Placental epithelial cell (primary cell): ENCODE measurements around the gene NR2C2. TPM values are rescaled to one million over a fixed set of nuclear protein-coding genes. Genes with fewer than 3 reads are reported as not detected.

Experiments used
- total RNA-seq: library from RNA; depleted of rRNA; stranded (reverse); fragments of >200 nt; gene quantifications from 2 replicates; pipeline ENCODE4 v1.2.3, GENCODE V29; 2012

Gene NR2C2
- 34.2 and 39.0 TPM in 2 replicates for total RNA-seq

DNA sequence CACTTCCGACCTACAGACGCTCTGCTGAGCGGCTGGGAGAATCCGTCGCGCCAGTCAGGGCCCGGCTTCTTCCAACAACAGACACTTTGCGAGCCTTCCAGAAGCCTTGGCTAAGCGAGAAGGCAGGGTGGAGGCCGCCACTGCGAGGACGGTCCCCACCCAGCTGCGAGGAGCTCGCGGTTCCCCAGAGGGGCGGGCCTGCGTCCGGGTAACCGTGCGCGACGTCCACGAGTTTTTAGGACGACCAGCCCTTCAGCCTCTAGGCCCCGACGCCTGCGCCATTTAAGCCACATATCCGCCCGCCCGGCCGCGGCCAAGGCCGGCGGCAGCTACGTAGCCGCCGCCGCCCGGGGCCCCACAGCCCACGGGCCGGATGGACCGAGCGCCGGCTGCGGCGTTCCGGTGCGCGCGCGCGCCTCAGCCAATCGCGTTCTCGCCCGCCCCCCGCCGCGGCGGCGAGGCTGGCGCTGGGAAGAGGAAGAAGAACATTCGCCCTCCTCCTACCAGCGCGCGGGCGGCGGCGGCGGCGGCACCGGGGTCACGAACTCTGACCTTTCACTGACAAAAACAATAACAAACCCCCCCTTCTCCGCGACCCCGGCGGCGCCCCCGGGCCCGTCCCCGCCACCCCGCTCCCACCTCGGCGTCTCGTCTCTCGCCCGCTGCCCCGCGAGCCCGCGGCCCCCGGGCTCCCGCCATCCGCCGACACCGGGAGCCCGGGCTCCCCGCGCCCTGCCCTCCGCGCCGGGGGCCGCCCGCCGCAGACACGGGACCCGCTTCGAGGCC is at the start of gene NR2C2:
NR2C2 (plus strand) TSS at position 484 of the 786 bp plus-strand sequence. CDS start 56,332 bp downstream, outside the sequence.

DNA sequence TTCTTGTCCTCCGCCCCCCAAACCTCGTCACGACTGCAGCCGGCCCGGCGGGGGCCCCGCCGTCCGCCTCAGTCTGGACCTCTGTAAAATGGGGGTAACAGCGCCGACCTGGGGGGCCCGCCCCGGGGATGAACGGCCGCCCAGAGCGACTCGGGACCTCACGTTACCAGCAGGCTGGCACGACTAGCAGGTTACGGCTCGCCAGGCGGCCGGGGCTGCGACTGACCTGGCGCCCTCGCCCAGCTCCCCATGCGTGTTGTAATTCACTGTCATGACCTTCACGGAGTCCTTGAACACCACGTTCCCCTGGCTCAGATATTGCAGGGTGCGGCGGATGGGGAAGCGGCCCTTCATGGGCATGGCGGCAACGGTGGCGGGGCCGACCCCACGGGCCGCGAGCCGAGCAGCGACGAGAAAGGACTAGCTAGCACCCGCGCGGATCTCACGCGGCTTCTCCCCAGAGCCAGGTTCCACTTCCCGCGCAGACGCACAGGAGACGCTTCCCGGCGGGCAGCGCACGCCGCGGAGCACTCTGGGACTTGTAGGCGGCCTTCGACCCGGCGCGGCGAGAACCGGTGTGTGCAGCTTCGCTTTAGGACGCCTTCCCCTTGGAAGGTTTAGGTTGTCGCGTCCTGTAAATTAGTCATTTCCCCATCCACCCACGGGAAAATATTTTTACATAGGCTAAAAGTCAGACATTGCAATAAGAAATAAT is 117.6 kb downstream of the NR2C2 start, which contains the start of gene MRPS25:
MRPS25 (minus strand) TSS at position 481 of the 715 bp plus-strand sequence; CDS start at position 360, 121 bp downstream.

Other genes with a start within 250 kb of the NR2C2 start
- 0.11 TPM in 1 of 2 replicates, not detected in the other for gene FGD5, start 128.6 kb upstream of the NR2C2 start, total RNA-seq
- 9.4 and 20.7 TPM in 2 replicates for gene MRPS25, start 117.7 kb downstream of the NR2C2 start, total RNA-seq
- 25.1 and 36.3 TPM in 2 replicates for gene RBSN, start 151.6 kb downstream of the NR2C2 start, total RNA-seq